H1 (cell line): ENCODE results near the gene LSM11. TPM values are rescaled to one million over a fixed set of nuclear protein-coding genes. Genes with fewer than 3 reads are reported as not detected.

Experiments
- CTCF ChIA-PET: fragments of 300-600 bp; sonication (Branson Sonifier 250); formaldehyde crosslinking; loops from one replicate; lab custom pipeline; 2021; ENCODE audit not compliant: partially characterized antibody; lab: Charles Lee
- POLR2A ChIA-PET: fragments of 300-600 bp; sonication (Branson Sonifier 250); formaldehyde crosslinking; loops from one replicate; lab custom pipeline; 2021; ENCODE audit warnings: inconsistent platforms; ENCODE audit not compliant: partially characterized antibody; lab: Charles Lee
- DNase-seq, 2 experiments: peaks; one replicate each; pipeline versions ENCODE4 v3.0.0 to v3.0.0-alpha.2; 2010 to 2022; ENCODE audit warnings: low spot score in 2 of 2, low read depth in 1 of 2, mixed read lengths in 1 of 2
- FAIRE-seq: peaks from 2 replicates; lab custom pipeline; 2011; peaks lifted over from hg19 to GRCh38; lab: Jason Lieb, UNC
- H2AFZ ChIP-seq: 2 replicates; pipeline ENCODE4 v1.8.1; 2012; ENCODE audit warnings: low read length, inconsistent platforms
- H2AK5ac ChIP-seq: 2 replicates; pipeline ENCODE4 v1.6.1; 2013; ENCODE audit warnings: low read depth, low read length
- H2BK120ac ChIP-seq: replicated peaks from 2 replicates; pipeline ENCODE3; 2013; ENCODE audit warnings: low read depth, low read length, inconsistent platforms
- H2BK12ac ChIP-seq: 2 replicates; pipeline ENCODE4 v1.6.1; 2013; ENCODE audit warnings: low read depth, low read length
- H2BK15ac ChIP-seq: 2 replicates; pipeline ENCODE4 v1.6.1; 2013; ENCODE audit warnings: low read length
- H2BK20ac ChIP-seq: 2 replicates; pipeline ENCODE4 v1.6.1; 2013; ENCODE audit warnings: low read length
- H2BK5ac ChIP-seq: 2 replicates; pipeline ENCODE4 v1.6.1; 2013; ENCODE audit warnings: low read depth, low read length
- H3K14ac ChIP-seq: 2 replicates; pipeline ENCODE4 v1.6.1; 2013; ENCODE audit warnings: inconsistent platforms; ENCODE audit not compliant: insufficient read length
- H3K18ac ChIP-seq: 2 replicates; pipeline ENCODE4 v1.6.1; 2013; ENCODE audit warnings: low read length; ENCODE audit errors: extremely low read depth
- H3K23ac ChIP-seq: 2 replicates; pipeline ENCODE4 v1.6.1; 2013; ENCODE audit warnings: inconsistent platforms; ENCODE audit not compliant: insufficient read length
- H3K23me2 ChIP-seq: 2 replicates; pipeline ENCODE4 v1.6.1; 2013; ENCODE audit warnings: low read depth, low read length
- H3K27ac ChIP-seq: 2 replicates; pipeline ENCODE4 v1.6.1; 2011; ENCODE audit warnings: low read depth, low read length, inconsistent platforms
- H3K27me3 ChIP-seq, 4 experiments: replicated peaks in 1 of 4; 1 replicate in 1 of 4; 2 replicates in 3 of 4; pipeline versions ENCODE4 v1.6.1 to v1.8.1; 2011 to 2013; ENCODE audit warnings: low read length in 3 of 4, mild to moderate bottlenecking in 3 of 4, inconsistent platforms in 2 of 4, mixed read lengths in 2 of 4, moderate library complexity in 1 of 4; ENCODE audit not compliant: control insufficient read depth in 3 of 4, insufficient read depth in 3 of 4; ENCODE audit errors: extremely low read depth in 1 of 4
- H3K36me3 ChIP-seq, 4 experiments: 2 replicates each; pipeline versions ENCODE4 v1.6.1 to v1.8.1; 2011 to 2013; ENCODE audit warnings: mild to moderate bottlenecking in 4 of 4, low read length in 3 of 4, moderate library complexity in 2 of 4, control low read depth in 1 of 4, inconsistent platforms in 1 of 4; ENCODE audit not compliant: insufficient read depth in 4 of 4, control insufficient read depth in 2 of 4
- H3K4ac ChIP-seq: replicated peaks from 2 replicates; pipeline ENCODE3; 2013; ENCODE audit warnings: low read length, low read depth, mixed read lengths, inconsistent platforms; ENCODE audit not compliant: insufficient read length
- H3K4me1 ChIP-seq, 4 experiments: replicated peaks in 1 of 4; 1 replicate in 1 of 4; 2 replicates in 3 of 4; pipeline versions ENCODE4 v1.6.1 to v1.8.1; 2011 to 2013; ENCODE audit warnings: low read length in 3 of 4, inconsistent platforms in 2 of 4, mixed read lengths in 1 of 4; ENCODE audit not compliant: insufficient read depth in 4 of 4, control insufficient read depth in 3 of 4
- H3K4me2 ChIP-seq, 2 experiments: 2 replicates each; pipeline versions ENCODE4 v1.6.1 to v1.8.1; 2011 to 2013; ENCODE audit warnings: low read depth in 2 of 2, low read length in 2 of 2, control low read depth in 1 of 2, inconsistent platforms in 1 of 2, mild to moderate bottlenecking in 1 of 2; ENCODE audit not compliant: insufficient read depth in 1 of 2
- H3K4me3 ChIP-seq, 4 experiments: fragments of 200-600, 300-600 bp in 1 of 4; sonication (generic), shearing (Covaris generic), sonication (Bioruptor Twin) in 1 of 4; 2 replicates each; pipeline versions ENCODE4 v1.5.1 to v1.8.1; 2011 to 2016; ENCODE audit warnings: low read length in 4 of 4, low read depth in 3 of 4, control low read depth in 2 of 4, inconsistent platforms in 2 of 4, mild to moderate bottlenecking in 2 of 4, mixed read lengths in 1 of 4, moderate library complexity in 1 of 4; ENCODE audit not compliant: insufficient read depth in 2 of 4; ENCODE audit errors: extremely low read depth in 1 of 4
- H3K56ac ChIP-seq: replicated peaks from 2 replicates; pipeline ENCODE3; 2013; ENCODE audit warnings: low read depth, mild to moderate bottlenecking, mixed read lengths, low read length, inconsistent platforms; ENCODE audit not compliant: insufficient read length
- H3K79me1 ChIP-seq: 2 replicates; pipeline ENCODE4 v1.6.1; 2013; ENCODE audit warnings: low read depth, low read length, control low read depth
- H3K79me2 ChIP-seq, 2 experiments: 2 replicates each; pipeline versions ENCODE4 v1.6.1 to v1.8.1; 2012 to 2013; ENCODE audit warnings: low read length in 2 of 2, mild to moderate bottlenecking in 2 of 2, inconsistent platforms in 1 of 2; ENCODE audit not compliant: insufficient read depth in 2 of 2, control insufficient read depth in 1 of 2
- H3K9ac ChIP-seq, 4 experiments: replicated peaks in 1 of 4; 1 replicate in 1 of 4; 2 replicates in 3 of 4; pipeline versions ENCODE4 v1.6.1 to v1.8.1; 2011 to 2013; ENCODE audit warnings: low read depth in 3 of 4, low read length in 3 of 4, control low read depth in 2 of 4, mild to moderate bottlenecking in 2 of 4, moderate library complexity in 2 of 4, inconsistent platforms in 1 of 4; ENCODE audit errors: extremely low read depth in 1 of 4
- H3K9me3 ChIP-seq, 2 experiments: 2 replicates each; pipeline versions ENCODE4 v1.6.1 to v1.8.1; 2012 to 2013; ENCODE audit warnings: mild to moderate bottlenecking in 2 of 2, moderate library complexity in 2 of 2, control low read depth in 1 of 2, inconsistent platforms in 1 of 2, low read depth in 1 of 2, low read length in 1 of 2, mixed read lengths in 1 of 2; ENCODE audit not compliant: insufficient read depth in 2 of 2
- H4K20me1 ChIP-seq, 2 experiments: replicated peaks in 1 of 2; 2 replicates each; pipeline versions ENCODE3 to v1.8.1; 2011 to 2013; ENCODE audit warnings: inconsistent platforms in 2 of 2, low read length in 2 of 2, mild to moderate bottlenecking in 1 of 2; ENCODE audit not compliant: insufficient read depth in 2 of 2, control insufficient read depth in 1 of 2
- H4K5ac ChIP-seq: 2 replicates; pipeline ENCODE4 v1.6.1; 2013; ENCODE audit warnings: low read length, low read depth, mixed read lengths, inconsistent platforms; ENCODE audit not compliant: insufficient read length
- H4K8ac ChIP-seq: 2 replicates; pipeline ENCODE4 v1.8.0; 2013; ENCODE audit warnings: mild to moderate bottlenecking, moderate library complexity, low read length, inconsistent platforms; ENCODE audit not compliant: insufficient read depth; ENCODE audit errors: extremely low read depth
- H4K91ac ChIP-seq: replicated peaks from 2 replicates; pipeline ENCODE3; 2013; ENCODE audit warnings: low read length, mixed read lengths, inconsistent platforms; ENCODE audit not compliant: insufficient read length
- CHD2 ChIP-seq: IDR thresholded peaks from 2 replicates; pipeline ENCODE4 v1.6.1; 2012; ENCODE audit warnings: low read length, improper control_type of control experiment
- CTBP2 ChIP-seq: IDR thresholded peaks from 2 replicates; pipeline ENCODE4 v1.7.0; 2011; ENCODE audit warnings: borderline replicate concordance, mild to moderate bottlenecking, moderate library complexity, mixed read lengths, low read length; ENCODE audit not compliant: insufficient read depth, insufficient read length
- GABPA ChIP-seq: IDR thresholded peaks from 2 replicates; pipeline ENCODE4 v1.6.1; 2011; ENCODE audit warnings: mild to moderate bottlenecking, low read length, moderate library complexity, borderline replicate concordance; ENCODE audit not compliant: insufficient read depth
- KDM1A ChIP-seq: fragments of 200-600, 300-600 bp; sonication (generic); IDR thresholded peaks from 2 replicates; pipeline ENCODE4 v1.7.1; 2016; ENCODE audit warnings: mild to moderate bottlenecking, low read length, borderline replicate concordance
- PHF8 ChIP-seq: fragments of 200-600 bp; sonication (generic); conservative IDR thresholded peaks from 2 replicates; pipeline ENCODE4 v1.7.1; 2012; ENCODE audit warnings: low read depth, mild to moderate bottlenecking, inconsistent platforms, low read length, moderate library complexity
- RAD21 ChIP-seq, 2 experiments: IDR thresholded peaks in 1 of 2; conservative IDR thresholded peaks in 1 of 2; 2 replicates each; pipeline ENCODE4 v1.6.1; 2011; ENCODE audit warnings: low read depth in 2 of 2, low read length in 2 of 2, improper control_type of control experiment in 1 of 2, inconsistent platforms in 1 of 2, mild to moderate bottlenecking in 1 of 2, moderate library complexity in 1 of 2
- RFX5 ChIP-seq: IDR thresholded peaks from 2 replicates; pipeline ENCODE4 v1.6.1; 2011; ENCODE audit warnings: low read depth, low read length, improper control_type of control experiment, borderline replicate concordance
- RXRA ChIP-seq: IDR thresholded peaks from 2 replicates; pipeline ENCODE4 v1.6.1; 2011; ENCODE audit warnings: low read depth, mild to moderate bottlenecking, low read length, moderate library complexity; ENCODE audit not compliant: insufficient read depth
- SIRT6 ChIP-seq: IDR thresholded peaks from one replicate; pipeline ENCODE4 v1.7.1; 2012; ENCODE audit warnings: low read length, inconsistent platforms
- TAF7 ChIP-seq: optimal IDR thresholded peaks from 2 replicates; pipeline ENCODE3; 2011; ENCODE audit warnings: low read depth, mild to moderate bottlenecking, inconsistent platforms, low read length, moderate library complexity, borderline replicate concordance
- TEAD4 ChIP-seq: IDR thresholded peaks from 2 replicates; pipeline ENCODE4 v1.6.1; 2012; ENCODE audit warnings: low read depth, low read length, inconsistent platforms, mixed read lengths
- ZNF274 ChIP-seq: IDR thresholded peaks from 2 replicates; pipeline ENCODE4 v1.7.0; 2012; ENCODE audit warnings: low read length, borderline replicate concordance; ENCODE audit errors: extremely low read depth
- WGBS, 2 experiments: shearing (Covaris generic) in 1 of 2; methylation state at CpG; one replicate each; pipeline versions ENCODE4 v1.1.6 to v1.1.7; 2013 to 2015; ENCODE audit warnings: low lambda C conversion rate in 2 of 2, mixed read lengths in 2 of 2, inconsistent platforms in 1 of 2, low coverage in 1 of 2, missing lambda C conversion rate in 1 of 2; ENCODE audit not compliant: insufficient replicate concordance in 2 of 2, insufficient coverage in 1 of 2, insufficient read length in 1 of 2; ENCODE audit errors: extremely low coverage in 1 of 2, missing lambda C conversion rate in 1 of 2; 5-methylcytosine and 5-hydroxymethylcytosine counted together
- polyA plus RNA-seq, 7 experiments: library from polyadenylated mRNA; depleted of rRNA in 3 of 7; stranded (reverse) in 5 of 7; unstranded in 2 of 7; fragments of >200 nt in 5 of 7; fragments of 200-250 nt in 2 of 7; gene quantifications; 1 replicate in 5 of 7; 2 replicates in 1 of 7; 4 replicates in 1 of 7; pipeline versions ENCODE4 v1.2.1 to v1.2.3, GENCODE V29; 2011 to 2013; ENCODE audit warnings: missing spikeins in 2 of 7, mixed read lengths in 2 of 7
- total RNA-seq: library from RNA; stranded (reverse); fragmentation: NEBNext Ultra II Directional; extraction: Animal tissue kit (Norgen Biotek cat#: 25700); gene quantifications from 2 replicates; pipeline ENCODE4 v1.2.1, GENCODE V29; 2021
- TF ChIP-seq, protein P1 (sequence below): IDR thresholded peaks from 2 replicates; pipeline ENCODE4 v1.6.1; 2011; ENCODE audit warnings: low read length, improper control_type of control experiment

Gene LSM11
- total and polyA plus RNA-seq, 2 of the 8 experiments (the other 6 are each of a cell fraction or from before 2014, with no cell fraction given) = 1.8 to 3.9 TPM

DNA sequence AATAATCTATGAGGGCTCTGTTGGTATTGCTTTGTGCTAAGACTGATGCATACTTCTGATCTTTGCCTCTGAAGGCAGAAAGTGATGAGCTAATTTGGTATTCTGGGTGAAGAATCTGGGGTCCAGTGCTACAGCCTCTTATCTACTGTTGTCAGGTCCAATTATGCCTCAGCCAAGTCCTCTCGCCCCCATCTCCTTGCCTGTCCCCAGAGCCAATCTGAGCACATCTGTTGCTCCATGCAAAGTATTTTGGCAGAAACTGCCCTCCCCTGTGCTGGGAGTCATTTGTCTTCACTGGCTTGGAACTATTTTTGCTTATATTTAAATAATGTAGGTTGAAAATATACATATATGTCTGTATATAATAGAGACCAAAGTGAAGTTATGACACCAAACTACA, 23.4 kb downstream of the LSM11 start:
- H2AFZ ChIP-seq = no peak overlapping the region
- no peak overlapping the region for H3K27ac ChIP-seq
- no peak overlapping the region for H2BK120ac ChIP-seq
- no peaks in the 10 kb centered on the region for H3K4me1 ChIP-seq
- H3K79me1 ChIP-seq = no peaks in the 10 kb centered on the region
- no peak overlapping the region for H3K14ac ChIP-seq
- H2BK15ac ChIP-seq = no peak overlapping the region
- no peak for DNase-seq
- H4K91ac ChIP-seq = no peak overlapping the region
- no peak overlapping the region for H3K56ac ChIP-seq
- no peak overlapping the region for H3K4me2 ChIP-seq
- no peak overlapping the region for H3K4me3 ChIP-seq
- no peak overlapping the region for H4K8ac ChIP-seq
- H3K36me3 ChIP-seq = no peaks in the 10 kb centered on the region
- WGBS, 2 experiments = 89% methylated on average over 1 of the region's 1 CpG; no CpG with 5 or more reads in 1 of the 2 experiments
- H3K18ac ChIP-seq = no peak overlapping the region
- H3K4ac ChIP-seq = no peak overlapping the region
- no peak overlapping the region for H2BK12ac ChIP-seq
- ChIA-PET CTCF (interaction anchor here (1.1 to 1.4 kb wide), 2 partner anchors 99 to 229 kb away, joined by 4 read pairs; no protein-coding TSS in a partner anchor), POLR2A (no interaction called here)
- H2AK5ac ChIP-seq = no peak overlapping the region
- no peaks in the 10 kb centered on the region for H3K27me3 ChIP-seq
- no peak overlapping the region for H3K23ac ChIP-seq
- no peaks in the 10 kb centered on the region for H3K23me2 ChIP-seq
- H2BK5ac ChIP-seq = no peak overlapping the region
- no peaks in the 10 kb centered on the region for H3K9me3 ChIP-seq
- no peak overlapping the region for H3K9ac ChIP-seq
- H4K5ac ChIP-seq = no peak overlapping the region
- peaks cover 0 to 3% of the 10 kb centered on the region in 2 experiments for H4K20me1 ChIP-seq
- no peaks in the 10 kb centered on the region for H3K79me2 ChIP-seq
- H2BK20ac ChIP-seq = no peak overlapping the region
- FAIRE-seq = no peak
- no peak for TF ChIP-seq TAF7
- no peak for TF ChIP-seq RAD21 (IDR thresholded peaks at IDR 0.05 in 1 of 2, conservative IDR thresholded peaks at IDR 0.05 in 1 of 2; ENCODE audit: low read depth in 2 of 2, low read length in 2 of 2)
- TF ChIP-seq ZNF274 = no peak
- TF ChIP-seq, protein P1, sequence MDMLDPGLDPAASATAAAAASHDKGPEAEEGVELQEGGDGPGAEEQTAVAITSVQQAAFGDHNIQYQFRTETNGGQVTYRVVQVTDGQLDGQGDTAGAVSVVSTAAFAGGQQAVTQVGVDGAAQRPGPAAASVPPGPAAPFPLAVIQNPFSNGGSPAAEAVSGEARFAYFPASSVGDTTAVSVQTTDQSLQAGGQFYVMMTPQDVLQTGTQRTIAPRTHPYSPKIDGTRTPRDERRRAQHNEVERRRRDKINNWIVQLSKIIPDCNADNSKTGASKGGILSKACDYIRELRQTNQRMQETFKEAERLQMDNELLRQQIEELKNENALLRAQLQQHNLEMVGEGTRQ = no peak
- no peak for TF ChIP-seq CTBP2
- TF ChIP-seq GABPA = no peak
- no peak for TF ChIP-seq CHD2
- no peak for TF ChIP-seq RXRA
- no peak for TF ChIP-seq SIRT6
- TF ChIP-seq RFX5 = no peak
- no peak for TF ChIP-seq TEAD4
- no peak for TF ChIP-seq PHF8
- TF ChIP-seq KDM1A = no peak
